ENCODE measurements around the gene RNF130.

Gene RNF130

DNA sequence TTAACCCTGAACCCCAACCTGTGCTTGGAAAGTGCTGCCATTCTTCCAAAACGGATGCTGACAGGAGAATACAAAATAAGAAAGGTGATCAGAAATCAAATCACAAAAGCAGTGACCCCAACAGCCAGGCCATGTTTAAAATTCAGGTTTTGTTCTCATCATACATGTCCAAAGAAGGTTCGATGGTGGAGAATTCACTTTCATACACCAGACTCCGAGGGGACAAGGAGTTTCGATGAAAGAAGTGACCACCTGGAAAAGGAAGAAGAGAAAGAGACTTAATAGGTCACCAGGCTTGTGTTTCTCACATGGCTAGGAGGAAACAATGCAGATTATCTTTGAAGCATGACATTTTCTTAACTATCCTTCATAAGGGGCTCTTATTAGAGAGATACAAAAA lies 151.4 kb downstream of the RNF130 start:
- H3K4me3 ChIP-seq (ENCODE audit: low read depth, low read length): no peak overlapping the region

- H3K4me3 ChIP-seq (ENCODE audit: low read depth, low read length): no peak overlapping the region
These were observed 152.0 kb downstream of the RNF130 start for GRCh38 chr5:179919487-179920060.

- H3K4me3 ChIP-seq (ENCODE audit: low read depth, low read length): no peak overlapping the region
These were observed 152.6 kb downstream of the RNF130 start for GRCh38 chr5:179918742-179919486.

DNA sequence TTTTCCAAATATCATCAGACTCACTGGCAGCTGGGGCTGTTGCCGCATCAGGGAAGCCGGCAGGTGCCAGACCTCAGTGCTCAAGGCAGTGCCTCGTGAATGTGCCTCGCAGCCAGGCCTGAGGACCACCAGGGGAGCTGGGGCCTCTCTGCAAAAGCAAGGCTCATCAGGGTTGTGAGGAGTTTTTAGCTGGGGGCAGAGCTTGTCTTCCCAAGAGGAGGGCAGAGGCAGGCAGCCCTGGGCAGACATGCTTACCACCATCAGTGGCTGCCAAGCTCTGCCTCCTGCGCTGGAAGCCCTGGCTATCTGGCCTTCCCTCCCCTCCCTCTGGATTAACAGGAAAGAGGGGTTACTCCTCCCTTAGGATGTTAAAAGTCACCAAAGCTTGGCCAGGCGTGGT lies 155.0 kb downstream of the RNF130 start:
- H3K4me3 ChIP-seq (ENCODE audit: low read depth, low read length): no peak overlapping the region

DNA sequence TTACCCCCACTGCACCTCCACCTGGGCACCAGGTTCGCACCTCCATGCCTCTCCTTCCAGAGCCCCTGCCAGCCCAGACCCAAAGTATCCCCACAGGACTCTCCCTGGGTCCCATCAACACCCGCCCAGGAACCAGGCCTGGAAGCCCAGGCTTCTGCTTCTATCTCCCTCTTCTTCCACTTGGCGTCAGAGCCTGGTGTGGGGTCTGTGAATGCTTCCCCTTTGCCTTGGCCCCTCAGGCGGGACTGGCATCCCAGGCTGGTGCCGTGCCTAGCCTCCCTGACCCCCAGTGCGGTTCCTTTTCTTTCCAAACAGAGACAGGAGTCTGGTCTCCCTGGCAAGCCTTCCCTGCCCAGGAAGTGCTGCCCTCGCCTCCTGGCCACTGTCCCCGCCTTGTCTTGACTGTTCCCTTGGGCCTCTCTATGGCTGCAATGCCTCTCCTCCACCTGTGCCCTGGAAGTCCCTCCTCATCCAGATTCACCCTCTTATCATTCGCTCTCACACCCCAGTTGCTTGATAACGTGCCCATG lies 156.1 kb downstream of the RNF130 start:
- no peak overlapping the region for H3K4me3 ChIP-seq (ENCODE audit: low read depth, low read length)

DNA sequence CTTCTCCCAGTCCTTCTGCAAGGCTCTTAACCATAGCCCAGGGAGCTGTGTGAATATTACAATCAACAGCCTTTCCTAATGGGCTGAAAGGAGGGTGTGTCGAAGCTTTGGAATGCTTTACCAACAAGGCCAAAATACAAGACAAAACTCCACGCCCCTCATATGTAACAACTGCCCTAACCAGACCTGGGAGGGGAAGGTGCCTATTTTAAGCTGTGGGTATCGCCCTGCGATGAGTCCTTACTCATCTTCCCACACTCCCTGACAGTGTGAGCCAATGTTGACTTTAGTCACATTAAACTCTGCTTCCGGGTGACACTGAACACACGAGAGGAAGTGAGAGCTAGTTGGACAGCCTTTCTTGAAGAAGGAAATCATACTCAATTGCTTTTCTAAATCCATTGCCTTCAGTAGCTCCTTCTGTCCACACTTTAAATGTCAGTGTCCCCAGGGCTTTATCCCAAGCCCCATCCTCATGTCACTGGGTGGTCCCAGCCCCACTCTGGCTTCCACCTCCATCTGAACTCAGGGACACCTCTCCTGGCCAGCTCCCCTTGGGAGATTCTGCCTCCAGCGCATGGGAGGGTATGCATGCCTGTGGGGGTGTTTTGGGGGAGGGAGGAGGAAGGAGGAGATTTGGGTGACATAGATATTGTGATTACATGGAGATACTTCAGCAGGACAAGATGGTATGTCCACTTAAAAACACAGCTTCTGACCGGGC lies 157.4 kb downstream of the RNF130 start:
- no peak overlapping the region for H3K4me3 ChIP-seq (ENCODE audit: low read depth, low read length)

- no peak overlapping the region for H3K4me3 ChIP-seq (ENCODE audit: low read depth, low read length)
These were observed 158.1 kb downstream of the RNF130 start for GRCh38 chr5:179913461-179913860.

- H3K4me3 ChIP-seq (ENCODE audit: low read depth, low read length): no peak overlapping the region
These were observed 158.6 kb downstream of the RNF130 start for GRCh38 chr5:179912951-179913350.

GRCh38 chr5:179912386-179912785 lies 159.2 kb downstream of the RNF130 start:
- H3K4me3 ChIP-seq (ENCODE audit: low read depth, low read length): no peak overlapping the region

DNA sequence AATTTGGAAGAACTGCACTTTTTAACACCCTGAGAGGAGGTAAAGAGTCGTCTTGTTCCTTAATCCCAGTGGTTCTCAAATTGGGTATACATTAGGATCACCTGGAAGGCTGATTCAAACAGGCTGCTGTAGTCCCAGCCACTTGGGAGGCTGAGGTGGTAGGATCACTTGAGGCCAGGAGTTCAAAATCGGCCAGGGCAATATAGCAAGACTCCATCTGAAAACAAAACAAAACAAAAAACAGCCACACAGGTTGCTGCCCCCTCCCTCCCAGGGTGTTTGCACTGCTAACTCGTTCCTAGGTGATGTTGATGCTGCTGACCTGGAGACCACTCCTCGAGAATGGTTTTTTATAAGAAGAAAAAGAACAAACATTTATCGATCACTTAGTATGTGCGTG lies 162.3 kb downstream of the RNF130 start:
- H3K4me3 ChIP-seq (ENCODE audit: low read depth, low read length): no peak overlapping the region

- no peak overlapping the region for H3K4me3 ChIP-seq (ENCODE audit: low read depth, low read length)
These were observed 163.0 kb downstream of the RNF130 start for GRCh38 chr5:179908528-179908927.

GRCh38 chr5:179907556-179908324 lies 163.8 kb downstream of the RNF130 start, which contains the start of gene TBC1D9B:
Gene TBC1D9B (minus strand): TSS chr5:179907897. CDS start chr5:179907821, 76 bp downstream.
- H3K4me3 ChIP-seq (ENCODE audit: low read depth, low read length): peak within 1 kb of the TSS; percentile 51

DNA sequence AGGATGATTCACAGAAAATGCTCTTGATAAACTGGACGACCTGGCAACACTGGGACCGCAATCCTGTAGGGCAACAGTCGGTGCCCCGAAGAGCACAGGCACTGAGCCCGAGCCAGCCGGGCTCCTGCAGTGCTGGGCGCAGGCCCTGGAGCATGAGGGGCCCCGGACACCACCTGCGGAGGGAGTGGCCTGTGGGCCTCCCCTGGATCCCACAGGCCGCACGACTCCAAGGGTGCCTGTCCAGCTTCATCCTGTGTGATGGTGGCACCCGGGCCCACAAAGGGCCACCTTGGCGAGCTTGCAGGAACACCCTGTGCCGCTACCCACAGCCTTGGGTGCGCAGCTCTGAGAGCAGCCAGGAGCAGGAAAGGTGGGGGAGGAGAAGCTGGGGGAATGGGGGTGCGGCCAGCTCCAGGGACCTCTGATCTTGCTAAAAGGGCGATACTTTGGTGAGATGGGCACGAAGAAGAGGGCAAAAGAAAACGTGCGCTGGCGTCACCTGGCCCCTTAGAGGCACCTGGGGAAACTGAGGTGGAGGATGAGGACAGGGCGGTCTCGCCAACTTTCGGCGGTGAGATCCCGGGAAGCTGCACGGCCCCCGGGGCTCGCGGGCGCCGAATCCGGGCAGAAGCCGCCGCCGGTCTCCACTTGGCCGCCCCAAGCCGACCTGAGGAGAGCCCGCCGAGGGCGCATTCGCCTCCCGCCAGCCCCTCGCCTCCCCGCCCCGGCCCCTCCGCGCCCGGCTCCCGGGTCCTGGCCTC lies 164.6 kb downstream of the RNF130 start:
- peak overlapping the region; percentile 47 for H3K4me3 ChIP-seq (ENCODE audit: low read depth, low read length)

DNA sequence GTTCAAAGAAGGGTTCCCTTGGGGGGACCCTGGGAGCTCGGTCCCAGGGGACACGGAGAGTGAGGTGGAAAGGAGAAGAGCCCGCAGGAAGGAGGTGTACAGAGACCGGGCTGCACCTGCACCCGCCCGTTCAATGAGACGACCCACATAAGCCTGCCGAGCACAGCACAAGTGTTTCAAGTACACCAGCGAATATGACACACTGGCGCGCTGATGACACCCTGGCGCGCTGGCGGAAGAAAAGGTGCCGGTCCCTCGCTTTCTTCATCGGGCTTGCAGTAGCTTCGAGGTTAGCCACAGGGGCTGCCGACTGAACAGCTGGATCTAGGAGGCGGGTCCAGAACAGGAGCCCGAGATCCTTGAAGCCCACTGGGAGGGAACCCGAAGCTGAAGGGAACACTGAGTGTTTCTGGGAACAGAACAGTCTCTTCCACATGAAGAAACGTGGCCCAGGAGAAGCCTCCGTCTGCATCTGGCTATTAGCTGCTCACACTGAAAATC lies 165.2 kb downstream of the RNF130 start:
- H3K4me3 ChIP-seq (ENCODE audit: low read depth, low read length): no peak overlapping the region

DNA sequence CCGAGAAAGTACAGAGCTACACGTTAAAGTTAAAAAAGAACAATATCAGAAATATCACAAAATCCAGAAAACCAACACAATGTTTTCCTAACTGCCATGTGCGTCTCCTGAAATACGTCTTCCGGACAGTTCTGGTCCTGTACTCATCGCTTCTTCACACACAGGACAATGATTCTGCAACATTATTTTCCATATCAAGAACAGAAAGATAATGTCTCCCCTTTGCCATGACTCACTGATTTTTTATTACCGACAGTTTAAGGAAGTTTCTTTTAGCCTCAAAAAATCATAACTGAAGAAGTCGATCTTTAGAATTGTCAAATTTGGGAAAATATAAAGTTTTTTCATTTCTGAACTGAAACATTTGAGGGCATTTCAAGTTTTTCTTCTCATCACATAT lies 166.4 kb downstream of the RNF130 start:
- no peak overlapping the region for H3K4me3 ChIP-seq (ENCODE audit: low read depth, low read length)

Measured in iPS-11a (cell line).